VCaP (cell line): ENCODE results near the gene RASGEF1C.
A peak's percentile ranks its signal among the peaks of the same experiment; 100 is the strongest.

Experiments used
- H3K27ac ChIP-seq: fragments of 450-650 bp; 2 replicates; pipeline ENCODE4 v1.5.1; 2017
- CTCF ChIP-seq: fragments of 450-650 bp; conservative IDR thresholded peaks from 2 replicates; pipeline ENCODE4 v1.5.1; 2017; ENCODE audit warnings: mild to moderate bottlenecking, moderate library complexity

The RASGEF1C gene

GRCh38 chr5:180130876-180131740 is 77.9 kb downstream of the RASGEF1C start:
- TF ChIP-seq CTCF = no peak
- H3K27ac ChIP-seq = no peak overlapping the region

GRCh38 chr5:180130291-180130869 is 78.6 kb downstream of the RASGEF1C start:
- H3K27ac ChIP-seq = no peak overlapping the region
- no peak for TF ChIP-seq CTCF

- H3K27ac ChIP-seq = no peak overlapping the region
- peak; percentile 18; the same call in 1 of the 2 replicates for TF ChIP-seq CTCF
These were observed 79.5 kb downstream of the RASGEF1C start for GRCh38 chr5:180129291-180130190.

GRCh38 chr5:180128671-180129261 is 80.2 kb downstream of the RASGEF1C start:
- no peak for TF ChIP-seq CTCF
- no peak overlapping the region for H3K27ac ChIP-seq

GRCh38 chr5:180127682-180128670 is 81.0 kb downstream of the RASGEF1C start:
- H3K27ac ChIP-seq = no peak overlapping the region; the same call in 1 of the 2 replicates
- no peak for TF ChIP-seq CTCF
